A673 (cell line): ENCODE data around the gene BTG2.

Source experiments
- CTCF ChIP-seq: fragments of 300-800, 200-600 bp; sonication (generic); conservative IDR thresholded peaks from 2 replicates; pipeline ENCODE4 v1.5.1; 2017; ENCODE audit warnings: low read depth, mild to moderate bottlenecking, antibody characterized with exemption, low read length, moderate library complexity, mixed read lengths
- EZH2 ChIP-seq: fragments of 200-600 bp; sonication (generic); IDR thresholded peaks from 2 replicates; pipeline ENCODE4 v1.6.1; 2017; ENCODE audit warnings: borderline replicate concordance, low read depth, mild to moderate bottlenecking, mixed read lengths, antibody characterized with exemption, low read length; ENCODE audit not compliant: poor library complexity, severe bottlenecking

GRCh38 chr1:203346769-203347102 lies 41.4 kb downstream of the BTG2 start:
- TF ChIP-seq CTCF (no peak), EZH2 (no peak)
